Measurements from ENCODE around the gene RAB11A. TPM values are rescaled to one million over a fixed set of nuclear protein-coding genes. Genes with fewer than 3 reads are reported as not detected.

RAB11A gene
- total and polyA plus RNA-seq, 2 of the 13 experiments (the other 11 are each of a cell fraction or from before 2014, with no cell fraction given) = 161 to 162 TPM

DNA sequence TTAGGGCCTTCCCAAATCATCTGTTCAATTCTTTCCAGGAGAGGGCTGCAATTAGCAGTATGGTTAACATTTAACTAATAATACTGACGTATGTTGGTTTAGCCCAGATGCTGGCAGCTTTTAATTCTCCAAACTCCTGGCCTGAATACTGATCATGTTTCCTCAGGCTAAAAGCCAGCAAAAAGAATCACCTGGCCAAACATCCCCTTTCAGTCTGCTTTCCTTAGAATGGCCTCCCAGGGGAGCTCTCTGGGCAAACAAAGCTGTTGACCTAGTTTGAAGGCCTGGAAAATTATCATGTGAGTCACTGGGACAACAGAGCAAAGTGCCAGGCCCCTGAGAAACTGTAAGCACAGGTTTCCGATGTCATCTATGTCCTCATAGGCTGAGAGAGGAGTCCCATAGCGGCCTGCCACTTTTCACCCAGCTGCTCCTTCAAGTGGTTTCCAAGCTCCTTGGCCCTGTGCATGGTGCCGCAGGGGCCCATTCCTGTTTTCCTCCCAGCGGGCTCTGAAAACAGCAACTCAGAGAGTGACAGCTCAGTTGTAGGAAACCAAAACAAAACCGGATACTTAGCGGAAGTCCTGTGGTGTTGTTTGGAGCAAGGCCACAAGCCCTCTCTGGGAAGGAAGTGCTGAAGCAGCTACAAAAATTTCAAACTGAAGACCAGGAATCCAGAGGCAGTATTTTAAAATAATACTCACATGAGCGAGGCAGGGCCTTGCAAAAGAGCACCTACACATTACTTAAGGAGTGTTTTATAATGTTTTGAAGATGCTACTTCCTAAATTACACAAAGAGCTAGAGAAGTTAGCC, 36.5 kb upstream of the RAB11A start (continued):
- TF ChIP-seq, protein P1, sequence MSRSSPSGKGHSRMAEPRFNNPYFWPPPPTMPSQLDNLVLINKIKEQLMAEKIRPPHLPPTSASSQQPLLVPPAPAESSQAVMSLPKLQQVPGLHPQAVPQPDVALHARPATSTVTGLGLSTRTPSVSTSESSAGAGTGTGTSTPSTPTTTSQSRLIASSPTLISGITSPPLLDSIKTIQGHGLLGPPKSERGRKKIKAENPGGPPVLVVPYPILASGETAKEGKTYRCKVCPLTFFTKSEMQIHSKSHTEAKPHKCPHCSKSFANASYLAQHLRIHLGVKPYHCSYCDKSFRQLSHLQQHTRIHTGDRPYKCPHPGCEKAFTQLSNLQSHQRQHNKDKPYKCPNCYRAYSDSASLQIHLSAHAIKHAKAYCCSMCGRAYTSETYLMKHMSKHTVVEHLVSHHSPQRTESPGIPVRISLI (CRISPR knock-in tag; IDR thresholded peaks at IDR 0.05; ENCODE audit: borderline replicate concordance) = peak; percentile 31; the same call in 1 of the 2 replicates
- peak; percentile 36; the same call in 1 of the 2 replicates for TF ChIP-seq ZNF441 (CRISPR knock-in tag; IDR thresholded peaks at IDR 0.05; ENCODE audit: borderline replicate concordance)
- TF ChIP-seq PITX1 (CRISPR knock-in tag; IDR thresholded peaks at IDR 0.05) = peak; percentile 85
- TF ChIP-seq, protein P2, sequence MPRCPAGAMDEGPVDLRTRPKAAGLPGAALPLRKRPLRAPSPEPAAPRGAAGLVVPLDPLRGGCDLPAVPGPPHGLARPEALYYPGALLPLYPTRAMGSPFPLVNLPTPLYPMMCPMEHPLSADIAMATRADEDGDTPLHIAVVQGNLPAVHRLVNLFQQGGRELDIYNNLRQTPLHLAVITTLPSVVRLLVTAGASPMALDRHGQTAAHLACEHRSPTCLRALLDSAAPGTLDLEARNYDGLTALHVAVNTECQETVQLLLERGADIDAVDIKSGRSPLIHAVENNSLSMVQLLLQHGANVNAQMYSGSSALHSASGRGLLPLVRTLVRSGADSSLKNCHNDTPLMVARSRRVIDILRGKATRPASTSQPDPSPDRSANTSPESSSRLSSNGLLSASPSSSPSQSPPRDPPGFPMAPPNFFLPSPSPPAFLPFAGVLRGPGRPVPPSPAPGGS (CRISPR knock-in tag; IDR thresholded peaks at IDR 0.05) = 0 out of 2 replicates have a peak, but pooled peaks have one; percentile 45
- peak; percentile 93 for TF ChIP-seq PHF8 (CRISPR knock-in tag; IDR thresholded peaks at IDR 0.05)
- 0 out of 2 replicates have a peak, but pooled peaks have one; percentile 46 for TF ChIP-seq ZNF572 (CRISPR knock-in tag; IDR thresholded peaks at IDR 0.05)
- TF ChIP-seq ETV6 (CRISPR knock-in tag; conservative IDR thresholded peaks at IDR 0.05) = 0 out of 2 replicates have a peak, but pooled peaks have one; percentile 29
- TF ChIP-seq, protein P3, sequence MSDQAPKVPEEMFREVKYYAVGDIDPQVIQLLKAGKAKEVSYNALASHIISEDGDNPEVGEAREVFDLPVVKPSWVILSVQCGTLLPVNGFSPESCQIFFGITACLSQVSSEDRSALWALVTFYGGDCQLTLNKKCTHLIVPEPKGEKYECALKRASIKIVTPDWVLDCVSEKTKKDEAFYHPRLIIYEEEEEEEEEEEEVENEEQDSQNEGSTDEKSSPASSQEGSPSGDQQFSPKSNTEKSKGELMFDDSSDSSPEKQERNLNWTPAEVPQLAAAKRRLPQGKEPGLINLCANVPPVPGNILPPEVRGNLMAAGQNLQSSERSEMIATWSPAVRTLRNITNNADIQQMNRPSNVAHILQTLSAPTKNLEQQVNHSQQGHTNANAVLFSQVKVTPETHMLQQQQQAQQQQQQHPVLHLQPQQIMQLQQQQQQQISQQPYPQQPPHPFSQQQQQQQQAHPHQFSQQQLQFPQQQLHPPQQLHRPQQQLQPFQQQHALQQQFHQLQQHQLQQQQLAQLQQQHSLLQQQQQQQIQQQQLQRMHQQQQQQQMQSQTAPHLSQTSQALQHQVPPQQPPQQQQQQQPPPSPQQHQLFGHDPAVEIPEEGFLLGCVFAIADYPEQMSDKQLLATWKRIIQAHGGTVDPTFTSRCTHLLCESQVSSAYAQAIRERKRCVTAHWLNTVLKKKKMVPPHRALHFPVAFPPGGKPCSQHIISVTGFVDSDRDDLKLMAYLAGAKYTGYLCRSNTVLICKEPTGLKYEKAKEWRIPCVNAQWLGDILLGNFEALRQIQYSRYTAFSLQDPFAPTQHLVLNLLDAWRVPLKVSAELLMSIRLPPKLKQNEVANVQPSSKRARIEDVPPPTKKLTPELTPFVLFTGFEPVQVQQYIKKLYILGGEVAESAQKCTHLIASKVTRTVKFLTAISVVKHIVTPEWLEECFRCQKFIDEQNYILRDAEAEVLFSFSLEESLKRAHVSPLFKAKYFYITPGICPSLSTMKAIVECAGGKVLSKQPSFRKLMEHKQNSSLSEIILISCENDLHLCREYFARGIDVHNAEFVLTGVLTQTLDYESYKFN (CRISPR knock-in tag; conservative IDR thresholded peaks at IDR 0.05) = peak; percentile 99
- TF ChIP-seq CENPX (CRISPR knock-in tag; IDR thresholded peaks at IDR 0.05) = no peak
- TF ChIP-seq ARNTL (CRISPR knock-in tag; IDR thresholded peaks at IDR 0.05) = peak; percentile 91
- TF ChIP-seq, protein P4, sequence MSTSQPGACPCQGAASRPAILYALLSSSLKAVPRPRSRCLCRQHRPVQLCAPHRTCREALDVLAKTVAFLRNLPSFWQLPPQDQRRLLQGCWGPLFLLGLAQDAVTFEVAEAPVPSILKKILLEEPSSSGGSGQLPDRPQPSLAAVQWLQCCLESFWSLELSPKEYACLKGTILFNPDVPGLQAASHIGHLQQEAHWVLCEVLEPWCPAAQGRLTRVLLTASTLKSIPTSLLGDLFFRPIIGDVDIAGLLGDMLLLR (CRISPR knock-in tag; IDR thresholded peaks at IDR 0.05) = no peak
- TF ChIP-seq, protein P5, sequence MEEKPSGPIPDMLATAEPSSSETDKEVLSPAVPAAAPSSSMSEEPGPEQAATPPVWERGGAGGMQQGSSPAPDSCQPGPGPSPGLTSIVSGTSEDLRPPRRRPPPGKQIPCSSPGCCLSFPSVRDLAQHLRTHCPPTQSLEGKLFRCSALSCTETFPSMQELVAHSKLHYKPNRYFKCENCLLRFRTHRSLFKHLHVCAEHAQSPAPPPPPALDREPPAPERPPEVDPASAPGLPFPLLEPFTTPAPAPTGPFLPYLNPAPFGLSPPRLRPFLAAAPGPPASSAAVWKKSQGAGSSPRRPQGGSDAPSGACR (CRISPR knock-in tag; IDR thresholded peaks at IDR 0.05) = peak; percentile 78
- TF ChIP-seq ZMYM4 (CRISPR knock-in tag; IDR thresholded peaks at IDR 0.05) = peak; percentile 91
- TF ChIP-seq MXD4 (CRISPR knock-in tag; IDR thresholded peaks at IDR 0.05) = no peak
- 0 out of 2 replicates have a peak, but pooled peaks have one; percentile 68 for TF ChIP-seq ZBTB3 (CRISPR knock-in tag; IDR thresholded peaks at IDR 0.05; ENCODE audit: borderline replicate concordance, low read depth)
- peak; percentile 55; the same call in 1 of the 2 replicates for TF ChIP-seq ZNF430 (CRISPR knock-in tag; IDR thresholded peaks at IDR 0.05)

All from HepG2 (cell line).